BE2C (cell line): Measurements from ENCODE around the gene UBAC1.

Source experiments
- DNase-seq: peaks from one replicate; pipeline ENCODE4 v3.0.0-alpha.2; 2020
- H3K27me3 ChIP-seq: fragments of 250-450 bp; sonication (Bioruptor Pico); 2 replicates; pipeline ENCODE4 v1.5.1; 2020; ENCODE audit warnings: mild to moderate bottlenecking
- H3K36me3 ChIP-seq: fragments of 250-450 bp; sonication (Bioruptor Pico); 2 replicates; pipeline ENCODE4 v1.5.1; 2020; ENCODE audit warnings: mild to moderate bottlenecking
- H3K4me1 ChIP-seq: fragments of 250-450 bp; sonication (Bioruptor Pico); 2 replicates; pipeline ENCODE4 v1.5.1; 2020
- H3K4me3 ChIP-seq: 2 replicates; pipeline ENCODE4 v1.5.1; 2011; ENCODE audit warnings: low read depth, low read length
- H3K9me3 ChIP-seq: fragments of 250-450 bp; sonication (Bioruptor Pico); 2 replicates; pipeline ENCODE4 v1.5.1; 2020
- CTCF ChIP-seq: IDR thresholded peaks from 2 replicates; pipeline ENCODE4 v1.5.1; 2012; ENCODE audit warnings: mild to moderate bottlenecking, low read depth, low read length

The UBAC1 gene

GRCh38 chr9:135986605-135987004, 25.4 kb upstream of the UBAC1 start:
- DNase-seq, result no peak
- H3K4me3 ChIP-seq, result no peak overlapping the region
- no peaks in the 10 kb centered on the region for H3K36me3 ChIP-seq
- TF ChIP-seq CTCF, result no peak
- no peaks in the 10 kb centered on the region for H3K9me3 ChIP-seq
- H3K27me3 ChIP-seq, result peaks cover 6% of the 10 kb centered on the region
- peaks cover 39% of the 10 kb centered on the region for H3K4me1 ChIP-seq

- TF ChIP-seq CTCF, result no peak
- Histone ChIP-seq H3K27me3 (peaks cover 6% of the 10 kb centered on the region), H3K4me3 (no peak overlapping the region), H3K9me3 (no peaks in the 10 kb centered on the region), H3K36me3 (no peaks in the 10 kb centered on the region), H3K4me1 (peaks cover 39% of the 10 kb centered on the region)
- no peak for DNase-seq
Observed at GRCh38 chr9:135985889-135986288, 24.7 kb upstream of the UBAC1 start.

- Histone ChIP-seq H3K4me3 (no peak overlapping the region), H3K36me3 (no peaks in the 10 kb centered on the region), H3K4me1 (peaks cover 39% of the 10 kb centered on the region), H3K27me3 (peaks cover 6% of the 10 kb centered on the region), H3K9me3 (no peaks in the 10 kb centered on the region)
- no peak for TF ChIP-seq CTCF
- DNase-seq, result no peak
Observed at GRCh38 chr9:135985459-135985774, 24.2 kb upstream of the UBAC1 start.

- DNase-seq, result no peak
- Histone ChIP-seq H3K9me3 (no peaks in the 10 kb centered on the region), H3K4me1 (peaks cover 32% of the 10 kb centered on the region), H3K4me3 (peak overlapping the region; percentile 30; the same call in 1 of the 2 replicates), H3K36me3 (no peaks in the 10 kb centered on the region), H3K27me3 (peaks cover 6% of the 10 kb centered on the region)
- TF ChIP-seq CTCF, result no peak
Observed at GRCh38 chr9:135984072-135984710, 23.0 kb upstream of the UBAC1 start.

- no peak for TF ChIP-seq CTCF
- H3K36me3 ChIP-seq, result no peaks in the 10 kb centered on the region
- peaks cover 30% of the 10 kb centered on the region for H3K4me1 ChIP-seq
- H3K27me3 ChIP-seq, result peaks cover 6% of the 10 kb centered on the region
- no peak for DNase-seq
- no peaks in the 10 kb centered on the region for H3K9me3 ChIP-seq
- H3K4me3 ChIP-seq, result peak overlapping the region; percentile 30
Observed at GRCh38 chr9:135983208-135984071, 22.3 kb upstream of the UBAC1 start.
